G401 (cell line): Measurements from ENCODE around the gene GPC6. TPM values are rescaled to one million over a fixed set of nuclear protein-coding genes. Genes with fewer than 3 reads are reported as not detected.

Source experiments
- DNase-seq: peaks from one replicate; pipeline ENCODE4 v3.0.0-alpha.2; 2015; ENCODE audit warnings: low spot score
- in situ Hi-C: cut with HindIII; loops from 2 replicates; pipeline ENCODE4 v1.10.0; 2016; ENCODE audit warnings: low sequenced_read_pairs, mixed read lengths
- total RNA-seq: library from RNA; depleted of rRNA; stranded (reverse); fragments of >200 nt; shearing (Covaris generic); gene quantifications from 2 replicates; pipeline ENCODE4 v1.2.3, GENCODE V29; 2014

Gene GPC6
- total RNA-seq, 1 experiment from 2014 or later, result 2.1 TPM

DNA sequence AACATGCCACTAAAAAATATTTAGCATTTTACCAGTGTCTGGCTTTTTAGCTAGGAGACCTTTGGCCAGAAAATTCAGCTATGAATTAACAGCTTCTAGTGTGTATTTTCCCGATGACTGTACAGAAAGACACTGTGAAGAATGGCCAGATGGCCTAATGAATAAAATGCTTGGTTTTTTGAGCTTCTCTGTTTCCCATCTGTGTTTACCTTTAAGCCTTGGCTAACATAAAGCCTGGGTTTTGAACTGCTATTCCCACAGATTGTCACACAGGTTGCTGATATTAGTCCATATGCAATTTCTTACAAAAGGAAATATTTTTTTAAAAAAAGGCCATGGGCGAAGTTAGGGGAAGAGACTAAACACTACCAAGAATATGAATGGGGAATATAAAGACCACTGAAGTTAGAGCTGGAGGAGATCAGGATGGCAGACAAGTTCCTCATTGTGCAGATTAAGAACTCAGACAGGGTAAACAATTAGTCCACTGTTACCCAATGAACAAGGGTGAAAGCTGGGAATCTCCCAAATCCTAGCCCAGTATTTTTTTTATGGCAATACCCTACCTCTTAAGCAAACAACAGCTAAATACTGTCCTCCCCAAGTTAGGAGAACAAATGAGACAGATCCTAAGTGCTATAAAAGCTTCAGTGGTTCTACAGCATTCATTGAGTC is 1157.8 kb downstream of the GPC6 start:
- in situ Hi-C loops, result no loop called here

DNA sequence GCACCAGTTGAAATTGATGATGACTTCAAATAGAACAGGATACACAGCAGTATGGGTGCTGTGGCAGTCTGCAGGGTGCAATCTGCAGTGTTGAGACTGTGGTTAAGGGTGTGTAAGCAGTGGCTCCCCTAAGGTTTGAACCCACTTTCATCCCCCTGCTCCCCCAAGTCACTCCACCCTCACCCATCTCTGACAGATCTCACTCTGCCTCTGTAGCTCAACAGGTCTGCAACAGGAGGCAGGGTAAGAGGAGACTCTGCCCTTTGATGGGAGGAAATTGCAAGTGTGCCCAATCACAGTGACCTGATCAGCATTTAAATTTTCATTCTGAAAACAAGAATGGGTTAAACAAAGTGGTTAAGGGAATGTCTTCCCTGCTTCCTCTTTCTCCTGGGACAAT is 1160.4 kb downstream of the GPC6 start:
- in situ Hi-C loops, result no loop called here
- no peak for DNase-seq

More for the DNA sequence above, 1157.8 kb downstream of the GPC6 start:
- no peak for DNase-seq

DNA sequence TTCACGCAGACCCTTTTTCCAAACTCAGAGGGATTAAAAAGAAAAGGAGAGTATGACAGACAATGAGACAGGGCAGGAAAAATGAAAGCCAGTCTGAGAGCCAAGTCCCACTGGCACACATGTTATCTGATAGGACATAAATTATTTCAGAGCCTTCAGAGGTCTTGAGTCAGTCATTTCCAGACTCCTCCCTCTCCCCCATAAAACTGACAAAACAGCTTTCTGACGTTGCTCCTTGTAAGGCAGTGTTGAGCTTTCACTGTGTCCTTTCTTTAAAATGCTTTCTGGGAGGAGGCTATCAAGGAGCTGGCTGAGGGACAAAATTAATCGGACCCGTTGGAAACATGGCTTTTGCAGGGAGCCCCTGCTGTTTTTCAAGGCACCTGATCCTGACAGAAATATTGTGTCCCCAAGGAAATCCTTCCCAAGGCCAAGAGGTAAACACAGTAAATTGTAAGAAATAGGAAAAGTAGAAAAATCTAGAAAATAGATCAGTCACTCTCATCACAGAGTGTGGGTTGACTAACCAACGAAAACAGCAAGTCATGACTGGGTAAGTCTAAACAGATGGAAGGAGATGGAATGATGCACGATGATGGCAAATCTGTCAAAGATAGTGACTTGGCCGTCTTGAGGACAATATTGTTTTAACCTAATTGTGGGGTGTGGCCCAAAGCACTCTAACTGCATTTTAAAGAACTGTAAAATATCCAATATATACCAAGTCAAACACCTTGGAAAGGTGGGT is 1163.2 kb downstream of the GPC6 start:
- in situ Hi-C loops, result no loop called here
- DNase-seq, result no peak

DNA sequence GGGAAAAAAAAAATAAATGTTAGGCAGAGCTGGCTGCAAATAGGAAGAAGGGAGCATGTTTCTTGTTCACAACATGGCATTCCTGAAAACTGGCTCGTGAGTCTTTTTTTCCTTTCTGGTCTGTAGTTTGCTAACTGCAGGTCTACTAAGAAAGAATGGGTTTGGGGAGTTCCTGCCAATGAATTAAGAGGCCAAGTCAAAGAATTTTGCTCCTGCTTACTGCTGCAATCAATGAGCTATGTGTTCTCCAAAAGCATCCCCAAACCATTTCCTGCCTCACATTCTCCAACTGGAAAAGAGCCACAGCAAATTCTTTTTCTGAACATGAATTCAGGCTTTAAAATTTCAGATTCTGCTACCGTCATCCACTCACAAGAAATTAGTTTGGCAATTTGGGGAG is 1164.3 kb downstream of the GPC6 start:
- in situ Hi-C loops, result no loop called here
- DNase-seq, result no peak

DNA sequence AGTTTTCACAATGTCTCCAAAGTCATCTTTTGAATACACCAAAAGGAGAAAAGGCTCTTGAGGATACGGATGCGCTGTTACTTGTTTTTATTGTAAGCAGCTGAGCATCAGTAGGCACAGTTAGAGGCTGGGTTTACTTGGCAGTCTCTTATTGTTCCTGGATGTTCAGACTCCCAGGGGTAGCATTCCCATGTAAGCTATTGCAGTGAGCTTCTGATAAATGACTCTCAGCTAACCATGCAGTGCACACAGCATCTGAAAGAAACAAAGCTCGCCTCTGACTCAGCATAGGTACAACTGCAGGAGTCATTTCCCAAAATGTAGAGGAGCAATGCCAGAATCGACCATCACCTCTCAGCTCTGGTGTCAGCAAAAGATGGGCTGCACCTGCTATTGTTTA is 1168.1 kb downstream of the GPC6 start:
- no peak for DNase-seq
- in situ Hi-C loops, result no loop called here

DNA sequence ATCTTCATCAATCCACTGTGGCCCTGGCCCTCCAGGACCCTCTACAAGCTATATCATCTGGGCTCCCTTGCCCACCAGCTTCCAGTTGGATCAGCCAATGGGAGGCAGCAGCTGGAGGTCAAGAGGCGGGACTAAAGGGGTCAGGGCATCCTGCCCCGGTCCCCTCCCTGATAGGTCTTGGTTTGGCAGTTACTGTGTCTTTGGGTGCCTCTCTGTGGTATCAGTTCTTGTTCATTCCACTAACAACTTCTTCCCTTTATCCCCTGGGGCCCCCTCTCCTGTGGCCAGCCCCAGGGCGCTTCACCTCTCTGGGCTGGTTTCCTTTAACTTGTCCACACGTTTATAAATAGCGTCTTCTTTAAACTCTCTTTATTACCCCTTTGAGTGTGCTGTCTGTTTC is 1169.3 kb downstream of the GPC6 start:
- in situ Hi-C loops, result no loop called here
- no peak for DNase-seq

DNA sequence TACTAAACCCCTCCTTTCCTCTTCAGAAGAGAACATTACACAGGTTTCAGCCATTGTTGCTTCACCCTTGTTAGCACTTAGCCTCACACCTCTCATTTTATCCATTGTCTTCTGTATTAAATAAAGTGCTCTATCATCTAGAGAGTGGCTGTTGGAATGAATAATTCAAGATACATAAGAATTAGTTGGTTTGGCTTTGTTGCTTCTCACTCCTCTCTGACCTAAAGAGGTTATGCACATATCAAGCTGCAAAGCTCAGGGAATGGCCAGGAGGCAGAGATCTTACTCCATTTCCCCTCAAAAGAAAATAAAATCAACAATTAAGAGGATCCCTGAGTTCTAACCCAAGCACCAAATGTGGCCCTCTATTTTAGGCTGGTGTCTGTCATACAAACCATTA is 1173.2 kb downstream of the GPC6 start:
- in situ Hi-C loops, result no loop called here
- DNase-seq, result no peak

DNA sequence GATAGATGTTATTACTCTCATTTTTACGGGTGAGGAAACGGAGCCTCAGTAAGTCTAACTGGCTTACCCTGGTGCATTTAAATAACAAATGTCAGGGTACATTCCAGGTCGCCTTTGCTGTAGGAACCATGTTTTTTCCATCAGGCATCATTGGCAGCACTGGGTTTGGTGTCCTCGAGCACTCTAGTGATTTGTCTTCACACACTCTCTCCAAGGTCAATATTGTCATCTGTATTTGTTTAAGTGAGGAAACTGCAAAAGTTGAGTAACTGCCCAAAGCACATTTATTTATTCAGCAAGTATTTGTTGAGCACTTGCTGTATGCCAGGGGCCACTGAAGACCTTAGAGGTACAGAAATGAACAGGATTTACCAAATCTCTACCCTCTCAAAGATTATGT is 1174.3 kb downstream of the GPC6 start:
- in situ Hi-C loops, result no loop called here
- no peak for DNase-seq

DNA sequence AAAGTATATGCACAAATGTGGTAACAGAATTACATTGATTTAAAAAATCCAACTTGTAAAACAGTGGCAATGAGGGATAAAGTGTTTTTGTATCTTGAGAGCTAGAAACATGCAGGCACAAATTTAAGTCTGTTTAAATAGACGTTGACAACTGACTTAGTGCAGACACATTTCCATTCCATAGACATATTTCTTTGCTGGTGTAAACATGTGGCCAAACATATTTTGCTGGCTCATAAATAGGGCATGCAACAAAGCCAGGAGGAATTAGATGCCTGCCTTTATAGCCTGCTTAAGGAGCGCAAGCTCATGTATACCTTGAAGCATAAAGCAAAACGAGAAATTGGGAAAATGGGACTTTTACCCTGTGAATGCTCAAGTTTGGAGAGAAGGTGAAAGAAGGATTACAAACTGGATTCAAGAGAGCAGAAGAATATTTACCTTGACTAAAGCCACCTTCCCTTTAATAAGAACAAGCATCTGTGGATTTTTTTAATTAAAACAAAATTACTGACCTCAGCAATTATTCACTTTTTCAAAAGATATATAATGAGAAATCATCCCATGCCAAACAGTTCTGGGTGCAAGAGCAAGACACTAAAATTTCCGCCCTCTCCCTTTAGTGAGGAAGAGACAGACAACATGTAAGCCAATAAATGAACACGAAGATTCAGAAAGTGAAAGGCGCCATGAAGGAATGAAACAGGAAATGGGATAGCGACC is 1181.9 kb downstream of the GPC6 start:
- in situ Hi-C loops, result no loop called here
- DNase-seq, result no peak

DNA sequence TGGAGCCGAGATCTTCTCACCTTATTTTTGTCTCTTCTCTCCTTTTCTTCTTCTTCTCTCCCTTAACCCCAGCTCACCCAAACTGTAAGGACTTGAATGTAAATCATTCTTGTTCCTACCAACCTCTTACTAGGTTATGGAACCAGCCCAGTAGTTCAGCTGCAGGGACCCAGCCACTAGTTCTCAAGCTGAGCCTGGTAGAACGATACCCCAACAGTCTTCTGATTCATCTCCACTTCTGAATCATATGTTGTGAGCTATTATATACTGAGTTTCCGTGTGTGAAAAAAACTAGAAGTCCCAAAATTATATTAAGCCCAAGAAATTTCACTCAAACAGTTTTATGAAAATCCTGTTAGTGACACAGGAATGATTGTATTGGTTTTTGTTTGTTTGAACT is 1185.1 kb downstream of the GPC6 start:
- DNase-seq, result no peak
- in situ Hi-C loops, result no loop called here

DNA sequence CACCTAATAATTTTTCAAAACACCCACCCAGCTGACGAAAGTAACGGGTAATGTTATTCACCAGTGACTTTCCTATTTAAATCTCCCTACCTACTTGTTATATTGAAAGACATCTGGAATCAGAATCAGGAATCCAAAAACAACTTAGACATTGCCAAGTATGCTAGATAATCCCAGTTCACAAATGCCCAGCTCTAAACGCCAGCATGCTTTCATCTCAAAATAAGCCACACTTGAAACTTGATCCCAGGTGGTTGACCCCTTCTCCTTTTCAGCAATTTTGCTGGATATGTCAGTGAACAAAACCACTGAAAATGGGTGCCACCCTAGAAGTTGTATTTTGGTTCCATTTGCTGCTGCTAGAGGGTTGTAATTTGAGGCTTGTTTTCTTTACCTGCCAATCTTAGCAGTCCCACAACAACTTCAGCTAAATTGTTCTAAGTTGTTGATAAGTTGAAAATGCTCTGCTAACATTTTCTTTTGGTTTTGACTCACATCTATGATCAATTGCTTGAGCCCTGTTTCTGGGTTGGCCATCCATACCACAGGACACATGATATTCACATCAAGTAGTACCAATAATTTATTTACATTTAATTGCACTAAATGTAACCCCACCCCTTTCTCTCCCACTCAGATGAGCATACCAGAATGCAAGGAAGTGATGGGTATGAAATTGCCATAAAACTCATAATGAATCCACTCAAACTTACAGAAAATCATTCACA is 1186.4 kb downstream of the GPC6 start:
- in situ Hi-C loops, result no loop called here
- no peak for DNase-seq

DNA sequence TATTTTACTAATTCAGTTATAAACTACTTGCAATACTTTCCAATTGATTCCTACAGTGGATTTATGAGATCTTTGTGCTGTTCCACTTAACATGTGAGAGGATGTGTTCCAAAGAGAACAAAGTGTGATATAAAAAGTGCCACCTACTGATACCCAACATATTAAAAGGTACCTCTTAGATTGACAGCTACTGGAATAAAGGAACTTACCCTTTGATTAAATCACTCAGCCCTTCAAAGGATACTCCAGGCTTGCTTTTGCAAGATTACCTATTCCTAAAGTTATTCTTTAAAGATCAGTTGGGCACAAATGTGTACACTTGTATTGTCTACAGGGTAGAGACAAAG is 1187.0 kb downstream of the GPC6 start:
- DNase-seq, result no peak
- in situ Hi-C loops, result no loop called here

DNA sequence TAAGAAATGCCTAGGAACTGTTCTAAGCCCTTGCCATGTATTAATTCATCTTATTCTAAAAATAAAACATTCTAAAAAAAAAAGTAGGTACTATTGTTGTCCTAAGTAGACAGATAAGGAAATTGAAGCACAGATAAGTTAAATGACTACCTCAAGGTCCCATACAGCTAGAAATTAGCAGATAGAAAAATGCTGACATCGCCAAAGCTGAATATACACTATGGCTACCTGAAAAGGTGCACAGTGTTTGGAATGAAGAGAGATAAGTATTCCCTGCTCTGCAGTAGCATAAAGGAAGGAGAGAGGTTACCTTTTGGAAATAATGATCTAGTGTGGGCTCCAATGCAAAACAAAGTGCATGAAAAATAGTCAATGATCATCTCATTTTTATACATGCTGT is 1187.5 kb downstream of the GPC6 start:
- in situ Hi-C loops, result no loop called here
- no peak for DNase-seq

DNA sequence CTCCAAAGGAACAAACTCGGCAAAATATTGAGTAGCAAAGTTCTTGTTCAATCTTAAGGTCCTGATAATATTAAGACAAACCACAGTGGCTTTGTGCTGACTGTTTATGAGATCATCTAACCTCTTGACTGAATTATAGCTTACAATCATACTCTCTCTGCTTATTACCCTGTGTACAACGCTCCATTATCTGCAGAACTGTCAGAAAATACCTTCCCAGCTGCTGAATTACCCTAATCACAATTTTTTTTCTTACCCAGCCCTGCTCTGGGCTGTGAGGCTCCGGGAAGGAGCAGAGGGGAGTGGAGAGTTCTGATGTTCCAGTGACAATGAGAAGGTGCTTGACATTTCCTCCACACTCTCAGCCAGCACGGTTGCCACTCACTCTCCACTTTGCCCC is 1188.1 kb downstream of the GPC6 start:
- DNase-seq, result no peak
- in situ Hi-C loops, result no loop called here

DNA sequence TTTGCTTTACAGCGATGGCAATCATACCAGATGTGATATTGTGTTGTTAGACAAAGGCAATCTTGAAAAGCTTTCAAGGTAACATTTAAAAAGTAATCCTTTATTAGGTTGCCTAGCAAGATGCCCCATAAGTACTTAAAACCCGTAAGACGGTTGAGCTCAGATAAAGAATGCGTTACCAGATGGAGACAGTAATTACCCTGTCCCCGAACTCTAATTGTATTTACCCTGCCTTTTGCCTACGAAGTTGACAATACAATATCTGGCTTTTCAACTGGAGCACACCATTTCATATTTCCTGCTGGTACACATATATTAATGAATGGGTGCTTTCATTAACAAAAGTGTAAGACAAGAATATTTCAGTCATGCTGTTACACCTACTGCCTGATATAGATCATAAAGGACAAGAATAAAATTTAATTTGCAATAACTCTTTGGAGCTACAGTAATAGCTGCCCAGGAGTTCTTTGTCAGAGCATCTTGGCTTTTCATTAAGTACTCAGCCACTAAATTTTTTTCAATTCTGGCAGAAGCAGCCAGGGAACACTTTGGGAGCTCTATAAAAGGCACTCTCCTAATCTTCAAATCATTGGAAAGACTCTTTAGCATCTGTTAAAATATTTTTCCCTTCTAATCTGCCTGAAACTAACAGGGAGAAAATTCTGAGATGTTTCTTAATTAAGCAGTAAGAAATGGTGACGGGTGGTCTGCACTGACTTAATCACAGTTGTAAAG is 1189.1 kb downstream of the GPC6 start:
- no peak for DNase-seq
- in situ Hi-C loops, result no loop called here

DNA sequence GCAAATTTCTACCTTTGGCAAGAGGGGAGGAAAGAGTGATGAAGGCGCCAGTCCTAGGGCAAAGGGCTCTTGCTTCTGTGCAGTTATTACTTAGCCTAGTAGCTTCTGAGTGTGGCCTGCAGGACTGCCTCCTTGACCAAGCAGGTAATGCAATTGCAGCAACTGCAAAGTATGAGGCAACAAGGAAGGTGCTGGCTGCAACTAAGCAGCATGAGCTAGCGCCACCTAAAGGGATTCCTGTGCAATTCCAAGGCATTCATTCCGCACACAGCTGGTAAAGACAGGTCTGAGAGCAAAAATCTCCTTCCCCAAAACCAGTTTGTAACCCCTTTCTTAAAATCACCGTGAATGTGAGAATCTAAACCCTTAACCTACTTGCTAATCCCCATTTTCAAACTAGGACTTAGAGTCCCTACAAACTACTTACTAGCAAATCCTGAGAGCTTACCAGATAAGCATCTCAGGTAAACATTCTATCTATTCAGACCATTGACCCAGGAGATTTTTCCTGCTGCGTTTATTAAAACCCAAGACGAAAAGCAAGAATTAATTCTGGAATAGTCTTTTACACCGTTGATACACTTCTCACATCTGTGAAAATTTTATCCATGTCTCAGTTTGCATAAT is 1190.0 kb downstream of the GPC6 start:
- in situ Hi-C loops, result no loop called here
- DNase-seq, result peak; percentile 7

DNA sequence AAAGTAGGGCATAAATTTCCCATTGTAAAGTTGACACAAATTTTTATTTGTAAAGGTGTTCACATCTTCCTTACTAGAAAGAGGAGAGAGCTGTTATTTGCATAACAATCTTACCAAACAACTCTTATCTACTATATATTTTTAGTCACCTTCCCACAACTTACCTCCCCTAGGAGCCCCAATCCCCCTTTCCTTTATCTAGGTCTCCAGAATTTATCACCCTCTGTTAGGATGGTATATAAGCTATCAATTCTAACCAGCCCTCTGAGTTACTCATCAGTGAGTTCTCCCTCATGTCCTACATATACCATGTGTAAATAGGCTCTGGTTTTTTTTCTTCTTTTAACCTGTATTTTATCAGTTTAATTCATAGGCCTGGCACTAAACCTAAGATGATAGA is 1190.7 kb downstream of the GPC6 start:
- no peak for DNase-seq

DNA sequence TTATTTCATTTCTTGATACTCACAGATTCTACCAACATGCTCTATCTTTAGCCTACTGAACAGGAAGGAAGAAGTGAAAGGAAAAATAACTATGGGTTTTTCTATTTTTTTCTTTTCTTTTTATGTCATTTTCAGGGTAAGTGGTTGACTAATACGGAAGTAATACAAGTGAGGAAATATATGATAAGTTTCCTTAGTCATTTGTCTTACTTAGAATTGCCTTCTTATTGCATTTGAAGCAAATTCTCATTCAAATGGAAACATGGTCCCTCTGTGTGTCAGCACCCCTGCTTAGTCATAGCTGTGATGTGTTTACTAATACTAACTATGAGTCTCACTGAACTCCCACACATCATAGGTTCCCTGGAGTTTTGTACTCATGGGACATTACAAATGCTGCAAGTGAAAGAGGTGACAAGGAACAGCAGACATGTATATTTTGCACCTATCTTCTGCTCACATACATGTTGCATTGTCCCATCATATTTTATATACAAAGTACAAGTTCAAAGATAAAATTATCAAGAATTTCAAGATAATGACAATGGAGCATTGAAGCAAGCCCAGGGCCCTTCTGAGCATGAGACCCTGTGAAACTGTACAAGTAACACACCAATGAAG is 1192.8 kb downstream of the GPC6 start:
- in situ Hi-C loops, result no loop called here
- no peak for DNase-seq

More for the DNA sequence above, 1190.7 kb downstream of the GPC6 start:
- in situ Hi-C loops, result no loop called here
